SK-N-MC (cell line): ENCODE measurements around the gene MFSD8.

Experiments used
- EZH2 ChIP-seq: fragments of 200-600 bp; sonication (generic); IDR thresholded peaks from one replicate; pipeline ENCODE4 v1.6.1; 2017; ENCODE audit warnings: antibody characterized with exemption
- POLR2AphosphoS5 ChIP-seq: IDR thresholded peaks from 2 replicates; pipeline ENCODE4 v1.6.1; 2012; ENCODE audit warnings: mild to moderate bottlenecking, low read depth, low read length, borderline replicate concordance

GRCh38 chr4:127975121-127975770 is 10.3 kb upstream of the MFSD8 start:
- no peak for TF ChIP-seq EZH2
- TF ChIP-seq POLR2AphosphoS5 = no peak
